NT2/D1 (cell line): Measurements from ENCODE around the gene CACNA1G.

ENCODE experiments used
- DNase-seq: peaks from one replicate; pipeline ENCODE4 v3.0.0-alpha.2; 2011; ENCODE audit warnings: low read depth, low spot score
- H3K27me3 ChIP-seq: 2 replicates; pipeline ENCODE4 v1.6.0; 2011; ENCODE audit warnings: mild to moderate bottlenecking; ENCODE audit not compliant: insufficient read length, insufficient read depth
- H3K36me3 ChIP-seq: 2 replicates; pipeline ENCODE4 v1.6.1; 2011; ENCODE audit warnings: mild to moderate bottlenecking, low read length, mixed read lengths; ENCODE audit not compliant: insufficient read depth, insufficient read length
- H3K4me1 ChIP-seq: 2 replicates; pipeline ENCODE4 v1.5.1; 2011; ENCODE audit not compliant: insufficient read depth, insufficient read length
- H3K4me3 ChIP-seq: 2 replicates; pipeline ENCODE4 v1.5.1; 2011; ENCODE audit warnings: low read depth; ENCODE audit not compliant: insufficient read length
- H3K9ac ChIP-seq: 2 replicates; pipeline ENCODE4 v1.6.0; 2011; ENCODE audit warnings: low read depth; ENCODE audit not compliant: insufficient read length
- H3K9me3 ChIP-seq: 2 replicates; pipeline ENCODE4 v1.5.1; 2011; ENCODE audit warnings: mild to moderate bottlenecking, low read length; ENCODE audit not compliant: insufficient read depth
- SUZ12 ChIP-seq: IDR thresholded peaks from 2 replicates; pipeline ENCODE4 v1.6.1; 2011; ENCODE audit not compliant: insufficient read length, insufficient read depth; ENCODE audit errors: extremely low read depth
- YY1 ChIP-seq: IDR thresholded peaks from 2 replicates; pipeline ENCODE4 v1.6.1; 2011; ENCODE audit not compliant: insufficient read length, insufficient read depth
- ZNF274 ChIP-seq: IDR thresholded peaks from 2 replicates; pipeline ENCODE4 v1.6.1; 2011; ENCODE audit warnings: mild to moderate bottlenecking, low read depth, low read length

CACNA1G gene

GRCh38 chr17:50662632-50663225, 102.2 kb downstream of the CACNA1G start:
- no peaks in the 10 kb centered on the region for H3K9me3 ChIP-seq
- no peak for TF ChIP-seq SUZ12
- no peak for TF ChIP-seq YY1
- TF ChIP-seq ZNF274 = no peak
- no peaks in the 10 kb centered on the region for H3K36me3 ChIP-seq
- H3K4me3 ChIP-seq = no peak overlapping the region
- H3K9ac ChIP-seq = no peak overlapping the region
- DNase-seq = no peak
- no peaks in the 10 kb centered on the region for H3K27me3 ChIP-seq
- peaks cover 42% of the 10 kb centered on the region for H3K4me1 ChIP-seq

- no peaks in the 10 kb centered on the region for H3K36me3 ChIP-seq
- no peak for DNase-seq
- no peaks in the 10 kb centered on the region for H3K9me3 ChIP-seq
- TF ChIP-seq YY1 (no peak), SUZ12 (no peak), ZNF274 (no peak)
- H3K4me3 ChIP-seq = no peak overlapping the region
- no peak overlapping the region for H3K9ac ChIP-seq
- H3K4me1 ChIP-seq = peaks cover 46% of the 10 kb centered on the region
- no peaks in the 10 kb centered on the region for H3K27me3 ChIP-seq
Measured at GRCh38 chr17:50663812-50664374, 103.4 kb downstream of the CACNA1G start.

- TF ChIP-seq ZNF274 (no peak), YY1 (no peak), SUZ12 (no peak)
- H3K9me3 ChIP-seq = no peaks in the 10 kb centered on the region
- no peaks in the 10 kb centered on the region for H3K36me3 ChIP-seq
- no peak overlapping the region for H3K9ac ChIP-seq
- no peak overlapping the region for H3K4me3 ChIP-seq
- peaks cover 44% of the 10 kb centered on the region for H3K4me1 ChIP-seq
- no peaks in the 10 kb centered on the region for H3K27me3 ChIP-seq
- no peak for DNase-seq
Measured at GRCh38 chr17:50664788-50665458, 104.4 kb downstream of the CACNA1G start.

GRCh38 chr17:50665838-50666237, 105.3 kb downstream of the CACNA1G start:
- TF ChIP-seq ZNF274 = no peak
- no peak for TF ChIP-seq YY1
- no peak overlapping the region for H3K9ac ChIP-seq
- H3K4me1 ChIP-seq = peaks cover 35% of the 10 kb centered on the region
- no peaks in the 10 kb centered on the region for H3K36me3 ChIP-seq
- H3K4me3 ChIP-seq = no peak overlapping the region
- no peaks in the 10 kb centered on the region for H3K27me3 ChIP-seq
- DNase-seq = no peak
- H3K9me3 ChIP-seq = no peaks in the 10 kb centered on the region

- Histone ChIP-seq H3K36me3 (no peaks in the 10 kb centered on the region), H3K9me3 (no peaks in the 10 kb centered on the region), H3K9ac (no peak overlapping the region), H3K27me3 (no peaks in the 10 kb centered on the region), H3K4me1 (peaks cover 31% of the 10 kb centered on the region), H3K4me3 (no peak overlapping the region)
- TF ChIP-seq YY1 (no peak), SUZ12 (no peak), ZNF274 (no peak)
- DNase-seq = no peak
Measured at GRCh38 chr17:50666316-50666715, 105.8 kb downstream of the CACNA1G start.

GRCh38 chr17:50667259-50668024, 106.9 kb downstream of the CACNA1G start:
- DNase-seq = no peak
- H3K36me3 ChIP-seq = no peaks in the 10 kb centered on the region
- H3K9me3 ChIP-seq = no peaks in the 10 kb centered on the region
- H3K9ac ChIP-seq = no peak overlapping the region
- H3K4me3 ChIP-seq = no peak overlapping the region
- H3K27me3 ChIP-seq = no peaks in the 10 kb centered on the region
- H3K4me1 ChIP-seq = peaks cover 22% of the 10 kb centered on the region
- TF ChIP-seq ZNF274 (no peak), YY1 (no peak), SUZ12 (no peak)
